Epithelial cell of proximal tubule (primary cell): ENCODE measurements around the gene SORBS2. TPM values are rescaled to one million over a fixed set of nuclear protein-coding genes. Genes with fewer than 3 reads are reported as not detected.

Source experiments
- DNase-seq: peaks from one replicate; pipeline ENCODE4 v3.0.0-alpha.2; 2011; ENCODE audit warnings: low read depth
- H3K4me3 ChIP-seq: 2 replicates; pipeline ENCODE4 v1.5.1; 2011; ENCODE audit warnings: low read depth, mild to moderate bottlenecking, low read length
- CTCF ChIP-seq: conservative IDR thresholded peaks from 2 replicates; pipeline ENCODE4 v1.5.1; 2012; ENCODE audit warnings: low read depth, mild to moderate bottlenecking, low read length
- total RNA-seq: library from RNA; depleted of rRNA; stranded (reverse); fragments of >200 nt; gene quantifications from 2 replicates; pipeline ENCODE4 v1.2.3, GENCODE V29; 2015

Gene SORBS2
- total RNA-seq, 1 donor from 2014 or later: 11.6 TPM

GRCh38 chr4:185835814-185836213 is 23.8 kb upstream of the SORBS2 start:
- TF ChIP-seq CTCF: no peak
- no peak for DNase-seq
- no peak overlapping the region for H3K4me3 ChIP-seq

DNA sequence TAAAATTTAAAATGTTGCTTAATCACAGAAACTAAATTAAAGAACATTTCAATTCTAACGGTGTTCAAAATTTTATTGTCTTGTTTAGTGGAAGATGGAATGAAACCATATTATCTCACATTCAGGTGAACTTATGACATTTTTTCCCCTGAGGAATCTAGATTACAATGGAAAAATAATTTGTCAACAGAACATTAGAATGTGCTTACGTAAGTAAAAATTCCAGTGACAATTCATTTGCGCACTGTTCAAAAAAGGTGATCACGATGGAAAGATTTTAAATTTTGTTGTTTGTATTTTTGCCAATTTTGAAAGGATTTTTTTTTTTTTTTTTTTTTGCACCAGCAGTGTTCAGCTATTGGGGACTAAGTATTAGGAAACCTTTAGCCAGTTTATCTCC is 23.3 kb upstream of the SORBS2 start:
- no peak for TF ChIP-seq CTCF
- DNase-seq: no peak

DNA sequence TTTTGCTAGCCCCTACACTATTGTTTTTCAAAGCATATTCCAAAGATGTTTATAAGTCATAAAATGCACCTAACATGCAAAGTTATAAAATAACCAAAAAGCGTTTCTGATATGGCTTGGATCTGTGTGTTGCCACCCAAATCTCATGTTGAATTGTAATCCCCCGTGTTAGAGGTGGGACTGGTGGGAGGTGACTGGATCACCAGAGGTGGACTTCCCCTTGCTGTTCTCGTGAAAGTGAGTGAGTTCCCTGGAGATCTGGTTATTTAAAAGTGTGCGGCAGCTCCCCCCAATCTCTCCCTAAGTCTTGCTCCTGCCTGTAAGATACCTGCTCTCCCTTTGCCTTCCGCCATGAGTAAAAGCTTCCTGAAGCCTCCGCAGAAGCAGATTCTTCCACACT is 22.8 kb upstream of the SORBS2 start:
- H3K4me3 ChIP-seq: no peak overlapping the region
- DNase-seq: no peak
- no peak for TF ChIP-seq CTCF

More for the DNA sequence above, 23.3 kb upstream of the SORBS2 start:
- no peak overlapping the region for H3K4me3 ChIP-seq

DNA sequence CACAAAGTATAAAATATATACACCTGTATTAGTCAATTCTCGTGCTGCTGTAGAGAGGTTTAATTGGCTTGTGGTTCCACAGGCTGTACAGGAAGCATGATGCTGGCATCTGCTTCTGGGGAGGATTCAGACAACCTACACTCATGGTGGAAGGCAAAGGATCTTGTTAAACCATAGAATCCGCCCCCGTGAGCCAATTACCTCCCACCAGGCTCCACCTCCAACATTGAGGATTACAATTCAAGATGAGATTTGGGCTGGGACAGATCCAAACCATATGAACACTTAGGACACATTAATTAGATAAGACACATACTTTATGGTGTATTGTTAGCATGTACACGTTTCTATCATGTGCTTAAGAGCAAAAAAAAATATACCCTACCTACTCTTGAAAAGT is 22.1 kb upstream of the SORBS2 start:
- H3K4me3 ChIP-seq: no peak overlapping the region
- no peak for TF ChIP-seq CTCF

DNA sequence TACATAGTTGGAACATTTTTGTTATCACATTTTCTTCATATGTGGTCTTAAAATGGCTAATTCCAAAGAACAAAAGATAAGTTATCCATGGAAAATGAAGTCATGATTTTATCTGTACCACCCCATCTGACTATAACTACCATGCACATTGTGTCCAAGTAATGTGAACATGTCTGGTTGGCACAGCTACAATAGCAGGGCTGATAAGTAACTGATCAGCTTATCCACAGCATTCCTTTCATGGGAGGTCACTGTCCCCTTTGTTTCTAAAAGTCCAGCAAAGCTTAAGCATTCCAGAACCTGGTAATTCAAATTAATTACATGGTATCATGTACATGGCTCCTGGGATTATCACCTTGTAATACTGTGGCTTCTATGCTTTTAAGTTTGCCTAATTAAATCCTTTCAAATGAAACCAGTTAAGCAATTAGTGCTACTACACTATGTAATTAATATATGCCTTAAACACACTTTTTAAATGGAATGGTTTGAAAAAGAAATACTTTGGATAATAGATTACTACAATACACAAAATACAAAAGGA is 21.1 kb upstream of the SORBS2 start:
- no peak overlapping the region for H3K4me3 ChIP-seq
- peak; percentile 91 for DNase-seq
- no peak for TF ChIP-seq CTCF

More for the DNA sequence above, 22.1 kb upstream of the SORBS2 start:
- DNase-seq: no peak

- no peak for TF ChIP-seq CTCF
- no peak overlapping the region for H3K4me3 ChIP-seq
- DNase-seq: no peak
Measured at GRCh38 chr4:185831125-185831815, 19.3 kb upstream of the SORBS2 start.

GRCh38 chr4:185830263-185830994 is 18.4 kb upstream of the SORBS2 start:
- no peak for TF ChIP-seq CTCF
- DNase-seq: no peak

More at GRCh38 chr4:185830263-185830994, 18.4 kb upstream of the SORBS2 start:
- H3K4me3 ChIP-seq: no peak overlapping the region
